DMS153 treated with DMSO at 0.1 percent for 48 hours (cell line): ENCODE results near the gene TRAPPC4.
A peak's percentile ranks its signal among the peaks of the same experiment; 100 is the strongest.
"Not testable (repeated sequence)": the region's sequence is repeated elsewhere in the genome, so short reads cannot be mapped to it uniquely, and the experiment has no call there.

ENCODE experiments used
- DNase-seq: peaks from one replicate; lab custom pipeline; 2025; ENCODE audit not compliant: unreplicated experiment; lab: John Stamatoyannopoulos, UW

Gene TRAPPC4

DNA sequence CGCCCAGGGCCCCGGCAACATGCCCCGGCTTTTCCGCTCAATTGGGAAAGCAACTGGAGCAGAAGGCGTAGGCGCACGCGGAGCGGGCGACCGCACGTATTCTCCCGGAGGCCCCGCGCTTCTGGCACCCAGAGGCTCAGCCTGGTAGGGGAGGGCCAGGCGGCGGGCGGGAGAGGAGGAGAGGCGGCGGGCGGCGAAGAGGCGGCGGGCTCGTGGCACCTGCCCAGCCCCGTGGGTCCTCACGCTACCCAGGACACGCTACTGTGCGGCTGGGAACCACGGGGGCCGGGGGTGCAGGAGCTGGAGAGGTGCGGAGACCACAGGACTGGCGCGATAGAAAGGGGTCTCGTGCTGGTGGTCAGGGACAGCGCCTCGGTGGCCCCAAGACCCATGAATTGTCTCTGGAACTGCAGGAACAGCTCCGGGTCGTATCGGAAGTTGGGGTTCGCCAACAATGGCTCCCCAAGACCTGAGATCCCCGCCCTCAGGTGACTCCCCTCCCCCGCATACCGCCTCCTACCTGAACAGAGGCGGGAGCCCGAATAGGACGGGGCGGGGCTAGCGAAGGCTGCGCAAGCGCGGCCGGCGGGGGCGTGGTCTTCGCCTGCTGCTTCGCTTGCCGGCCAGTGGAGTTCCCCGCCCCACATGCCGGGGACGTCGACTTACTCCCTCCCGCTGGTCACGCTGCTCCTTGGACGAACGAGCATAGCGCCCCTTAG, 11.9 kb downstream of the TRAPPC4 start, which contains the start of gene SLC37A4:
Gene SLC37A4, minus strand, starts transcription at position 549 of the 719 bp plus-strand sequence.
- DNase-seq, result peak; percentile 88

DNA sequence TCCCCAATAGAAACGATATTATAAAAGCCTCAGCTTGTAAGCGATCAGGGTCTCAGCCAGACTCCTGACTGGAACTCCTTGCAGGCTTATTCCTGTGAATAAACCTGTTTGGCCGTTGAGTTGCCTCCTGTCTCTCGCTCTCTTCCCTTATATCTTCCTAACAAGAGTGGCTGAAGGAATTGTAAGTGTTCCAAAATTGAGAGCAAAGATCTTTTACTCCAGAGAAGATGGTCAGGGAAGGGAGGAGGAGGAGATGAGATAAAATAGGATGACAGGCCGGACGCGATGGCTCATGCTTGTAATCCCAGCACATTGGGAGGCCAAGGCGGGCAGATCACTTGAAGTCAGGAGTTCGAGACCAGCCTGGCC, 13.3 kb downstream of the TRAPPC4 start:
- DNase-seq, result no peak

DNA sequence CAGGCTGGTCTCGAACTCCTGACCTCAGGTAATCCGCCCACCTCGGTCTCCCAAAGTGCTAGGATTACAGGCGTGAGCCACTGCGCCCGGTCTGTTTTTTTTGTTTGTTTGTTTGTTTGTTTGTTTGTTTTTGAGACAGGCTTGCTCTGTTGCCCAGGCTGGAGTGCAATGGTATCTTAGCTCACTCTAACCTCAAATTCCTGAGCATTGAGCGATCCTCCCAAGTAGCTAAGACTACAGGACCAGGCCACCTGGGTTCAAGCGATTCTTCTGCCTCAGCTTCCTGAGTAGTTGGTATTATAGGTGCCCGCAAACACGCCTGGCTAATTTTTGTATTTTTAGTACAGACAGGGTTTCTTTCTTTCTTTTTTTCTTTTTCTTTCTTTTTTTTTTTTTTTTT, 14.9 kb downstream of the TRAPPC4 start:
- not testable (repeated sequence) for DNase-seq

DNA sequence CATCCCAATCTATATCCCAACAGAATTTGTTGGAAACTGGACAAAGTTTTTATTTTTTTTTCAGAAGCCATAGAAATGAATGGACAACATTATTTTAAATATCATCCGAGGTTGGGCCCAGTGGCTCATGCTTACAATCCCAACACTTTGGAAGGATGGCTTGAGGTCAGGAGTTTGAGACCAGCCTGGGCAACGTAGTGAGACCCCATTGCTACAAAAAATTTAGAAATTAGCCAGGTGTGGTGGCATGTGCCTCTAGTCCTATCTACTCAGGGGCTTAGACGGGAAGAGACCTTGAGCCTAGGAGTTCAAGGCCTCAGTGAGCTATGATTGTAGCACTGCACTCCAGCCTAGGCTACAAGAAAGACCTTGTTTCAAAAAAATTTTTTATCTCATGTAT, 16.2 kb downstream of the TRAPPC4 start:
- no peak for DNase-seq

DNA sequence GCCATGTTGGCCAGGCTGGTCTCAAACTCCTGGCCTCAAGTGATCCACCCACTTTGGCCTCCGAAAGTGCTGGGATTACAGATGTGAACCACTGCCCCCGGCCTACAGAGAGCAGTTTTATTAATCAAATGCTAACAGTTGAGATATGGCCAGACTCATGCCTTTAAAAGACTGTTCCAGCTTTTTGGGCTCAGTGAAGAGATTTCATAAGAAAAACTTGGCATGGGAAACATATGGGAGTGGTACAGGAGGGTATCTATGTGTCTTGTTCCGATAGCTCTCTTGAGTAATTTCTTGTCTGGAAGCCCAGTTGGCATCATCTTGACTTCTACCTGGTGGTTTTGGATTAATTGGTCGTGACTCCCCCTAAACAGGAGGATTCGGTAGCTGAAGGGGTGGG, 20.3 kb downstream of the TRAPPC4 start:
- DNase-seq, result no peak

DNA sequence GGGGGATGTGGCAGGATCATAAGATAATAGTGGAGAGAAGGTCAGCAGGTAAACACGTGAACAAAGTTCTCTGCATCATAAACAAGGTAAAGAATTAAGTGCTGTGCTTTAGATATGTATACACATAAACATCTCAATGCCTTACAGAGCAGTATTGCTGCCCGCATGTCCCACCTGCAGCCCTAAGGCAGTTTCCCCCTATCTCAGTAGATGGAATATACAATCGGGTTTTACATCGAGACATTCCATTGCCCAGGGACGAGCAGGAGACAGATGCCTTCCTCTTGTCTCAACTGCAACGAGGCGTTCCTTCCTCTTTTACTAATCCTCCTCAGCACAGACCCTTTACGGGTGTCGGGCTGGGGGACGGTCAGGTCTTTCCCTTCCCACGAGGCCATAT, 20.9 kb downstream of the TRAPPC4 start:
- DNase-seq, result not testable (repeated sequence)

DNA sequence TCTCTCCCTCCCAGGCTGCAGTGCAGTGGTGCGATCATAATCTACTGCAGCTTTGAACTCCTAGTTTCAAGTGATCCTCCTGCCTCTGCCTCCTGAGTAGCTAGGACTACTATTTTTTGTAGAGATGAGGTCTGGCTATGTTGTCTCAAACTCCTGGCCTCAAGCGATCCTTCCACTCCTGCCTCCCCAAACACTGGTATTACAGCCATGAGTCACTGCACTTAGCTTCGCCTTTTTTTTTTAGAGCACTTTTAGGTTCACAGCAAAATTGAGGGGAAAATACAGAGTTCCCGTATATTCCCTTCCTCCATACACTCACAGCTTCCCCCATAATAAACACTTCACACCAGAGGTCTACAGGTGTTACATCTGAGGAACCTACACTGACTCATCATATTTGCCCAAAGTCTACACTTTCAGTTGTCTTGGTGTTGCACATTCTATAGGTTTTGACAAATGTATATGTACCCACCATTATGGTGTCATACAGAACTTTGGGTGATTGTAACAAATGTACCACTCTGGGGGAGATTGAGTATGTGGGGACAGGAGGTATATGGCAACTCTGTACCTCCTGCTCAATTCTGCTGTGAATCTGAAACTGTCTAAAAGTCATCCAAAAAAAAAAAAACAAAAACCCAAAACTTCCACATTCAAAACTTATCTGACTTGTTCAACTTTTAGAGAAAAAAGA, 23.4 kb downstream of the TRAPPC4 start:
- no peak for DNase-seq

DNA sequence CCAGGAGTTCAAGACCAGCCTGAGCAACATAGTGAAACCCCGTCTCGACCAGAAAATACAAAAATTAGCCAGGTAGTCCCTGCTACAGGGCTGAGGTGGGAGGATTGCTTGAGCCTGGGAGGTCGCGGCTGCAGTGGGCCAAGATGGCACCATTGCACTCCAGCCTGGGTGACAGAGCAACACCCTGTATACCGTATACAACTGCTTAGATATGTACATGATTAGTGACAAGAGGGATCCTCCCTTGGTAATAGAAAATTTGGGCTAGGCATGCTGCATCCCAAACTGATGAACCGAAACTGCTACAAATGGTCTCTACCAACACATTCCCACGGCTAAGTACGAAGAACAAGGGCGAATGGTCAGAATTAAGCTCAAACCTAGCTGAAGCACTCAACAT, 24.4 kb downstream of the TRAPPC4 start:
- DNase-seq, result no peak

DNA sequence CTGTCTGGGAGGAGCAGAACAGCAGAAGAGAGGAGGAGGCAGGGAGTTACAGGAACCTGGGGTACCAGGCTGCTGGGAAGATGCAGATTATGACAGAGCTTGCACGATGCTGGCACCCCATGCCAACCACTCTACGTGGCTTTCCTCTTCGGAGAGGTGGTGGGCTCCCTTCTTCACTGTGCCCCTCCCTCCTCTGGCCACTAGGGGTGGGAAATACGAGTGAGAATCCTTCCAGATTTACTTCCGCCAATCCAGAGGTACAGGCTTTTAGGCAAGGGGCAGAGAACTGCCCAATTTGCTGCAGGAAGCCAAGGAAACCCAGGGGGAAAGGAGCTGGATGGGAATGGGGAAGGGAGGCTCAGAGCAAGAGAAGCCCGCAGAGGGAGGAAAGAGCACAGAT, 26.1 kb downstream of the TRAPPC4 start:
- DNase-seq, result no peak

DNA sequence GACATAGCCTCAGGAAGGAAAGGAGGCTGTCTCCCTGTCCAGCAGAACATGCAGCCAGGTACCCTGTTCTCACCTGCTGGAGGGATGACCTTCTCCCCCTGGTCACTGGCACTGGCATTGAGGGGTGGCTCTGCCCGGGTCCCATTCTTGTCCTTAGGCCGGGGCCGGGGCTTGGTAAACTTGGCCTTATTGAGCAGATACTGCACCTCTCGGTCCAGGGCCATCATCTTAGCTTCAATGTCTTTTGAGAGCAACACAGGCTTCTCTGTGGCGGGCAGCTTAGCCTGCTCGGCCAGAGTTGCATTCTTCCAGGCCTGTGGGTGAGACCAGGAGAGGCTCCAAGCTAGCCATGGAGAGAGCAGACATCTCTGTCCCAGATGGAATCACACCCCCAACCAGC, 27.9 kb downstream of the TRAPPC4 start:
- no peak for DNase-seq

DNA sequence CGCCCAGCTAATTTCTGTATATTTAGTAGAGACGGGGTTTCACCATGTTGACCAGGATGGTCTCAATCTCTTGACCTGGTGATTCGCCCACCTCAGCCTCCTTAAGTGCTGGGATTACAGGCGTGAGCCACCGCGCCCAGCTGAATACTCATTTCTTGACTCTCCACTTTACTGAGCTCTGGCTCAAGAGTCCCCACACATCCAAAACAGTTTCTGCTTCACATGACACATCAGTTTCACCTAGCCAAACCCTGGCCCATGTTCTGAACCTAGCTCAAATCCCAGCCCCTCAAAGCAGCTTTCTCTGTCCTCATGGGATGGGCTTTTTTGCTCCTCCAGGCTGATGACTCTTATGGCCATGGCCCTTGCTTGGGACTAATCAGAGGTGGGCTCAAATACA, 28.6 kb downstream of the TRAPPC4 start:
- no peak for DNase-seq

DNA sequence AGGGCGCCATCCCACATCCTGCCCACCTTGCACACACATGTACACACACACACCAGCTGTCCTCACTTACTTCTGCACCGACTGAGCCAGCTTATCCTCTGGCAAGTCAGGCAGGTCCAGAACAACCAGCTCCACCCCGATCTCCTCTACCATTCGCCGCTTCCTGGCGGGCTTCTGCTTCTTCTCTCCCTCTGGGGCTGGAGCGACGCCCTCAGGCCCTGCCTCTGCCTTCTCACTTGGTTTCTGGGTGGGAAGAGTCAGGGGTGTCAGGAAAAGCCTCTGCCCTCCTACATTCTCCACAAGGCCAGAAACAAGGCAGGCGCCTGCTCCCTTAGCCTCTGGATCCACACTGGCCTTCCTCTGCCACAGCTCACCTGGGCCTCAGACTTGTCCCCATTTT, 30.1 kb downstream of the TRAPPC4 start:
- DNase-seq, result no peak

DNA sequence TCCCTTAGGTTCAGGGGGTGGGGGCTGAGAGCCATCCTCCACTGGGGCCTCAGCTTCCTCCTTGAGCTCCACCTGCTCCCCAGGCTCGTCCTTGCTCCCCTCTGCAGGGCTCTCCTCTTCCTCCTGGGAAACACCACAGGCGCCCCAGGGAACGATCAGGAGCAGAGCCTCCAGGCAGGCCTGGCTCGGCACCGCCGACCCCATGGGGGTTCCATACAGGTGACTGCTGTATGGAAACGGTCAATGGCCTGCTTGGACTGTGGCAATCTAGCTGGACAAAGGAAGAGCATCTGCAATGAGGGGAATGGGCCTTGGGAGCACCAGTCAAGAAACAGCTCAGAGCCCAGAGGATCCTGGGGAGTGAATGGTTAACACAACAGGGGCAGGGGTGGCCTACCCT, 30.5 kb downstream of the TRAPPC4 start:
- DNase-seq, result no peak

DNA sequence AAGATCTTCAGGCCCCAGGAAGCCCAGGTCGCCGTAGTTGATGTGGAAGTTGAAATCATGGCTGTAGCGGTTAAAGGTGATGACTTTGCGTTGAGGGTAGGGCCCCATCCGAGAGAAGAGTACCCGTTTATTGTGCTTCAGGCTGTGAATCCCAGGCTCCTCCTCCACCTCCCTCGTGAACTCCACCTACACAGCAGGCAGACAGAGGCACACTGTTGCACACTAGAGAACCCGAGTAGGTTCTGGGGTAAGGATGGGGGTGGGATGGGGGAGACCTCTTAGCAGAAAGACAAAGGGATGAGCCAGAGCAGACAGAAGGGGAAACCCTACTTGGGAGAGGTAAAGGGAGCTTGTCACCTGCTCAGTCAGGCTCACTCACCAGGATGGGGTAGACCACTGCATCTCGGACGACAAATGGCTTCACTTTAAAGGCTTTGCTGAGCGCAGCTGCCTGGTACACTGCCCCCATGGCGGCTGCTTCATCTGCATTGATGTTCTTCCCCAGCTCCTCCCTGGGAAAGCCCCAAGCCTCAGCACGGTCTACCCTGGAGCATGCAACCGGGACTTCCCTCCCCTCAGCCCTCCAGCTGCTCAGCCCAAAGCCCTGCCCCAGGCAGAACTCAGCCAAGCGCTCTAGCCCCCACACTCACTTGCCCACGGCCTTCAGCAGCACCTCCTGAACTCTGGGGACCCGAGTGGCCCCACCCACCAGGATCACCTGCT, 33.0 kb downstream of the TRAPPC4 start:
- no peak for DNase-seq

DNA sequence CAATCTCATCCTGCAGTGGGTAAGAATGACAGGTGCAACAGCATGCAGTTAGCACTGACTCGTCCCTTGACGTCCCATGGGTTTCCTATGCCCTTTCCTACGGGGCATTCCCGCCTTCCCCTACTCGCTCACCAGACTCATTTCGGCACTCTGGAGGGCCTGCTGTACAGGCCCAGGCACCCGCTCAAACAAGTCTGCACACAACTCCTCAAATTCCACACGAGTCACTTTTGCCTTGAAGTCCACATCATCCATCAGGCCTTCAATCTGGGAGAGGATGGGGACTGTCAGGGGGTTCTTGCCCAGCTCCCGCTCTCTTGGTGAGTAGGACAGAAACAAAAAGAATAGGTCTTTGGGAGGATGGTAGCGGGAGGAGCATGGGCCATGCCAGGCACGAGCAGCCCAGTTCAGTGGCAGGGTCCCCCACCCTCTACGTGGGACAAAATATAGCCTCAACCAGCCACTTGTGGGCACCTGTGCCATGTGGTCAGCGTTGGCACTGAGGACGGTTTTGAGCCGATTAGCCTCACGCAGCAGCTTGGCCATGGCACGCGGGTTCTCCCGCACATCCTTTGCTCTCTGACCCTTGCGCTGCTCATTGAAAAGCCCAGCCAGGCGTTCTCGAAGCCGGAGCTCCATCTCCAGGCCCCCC, 33.7 kb downstream of the TRAPPC4 start:
- no peak for DNase-seq

DNA sequence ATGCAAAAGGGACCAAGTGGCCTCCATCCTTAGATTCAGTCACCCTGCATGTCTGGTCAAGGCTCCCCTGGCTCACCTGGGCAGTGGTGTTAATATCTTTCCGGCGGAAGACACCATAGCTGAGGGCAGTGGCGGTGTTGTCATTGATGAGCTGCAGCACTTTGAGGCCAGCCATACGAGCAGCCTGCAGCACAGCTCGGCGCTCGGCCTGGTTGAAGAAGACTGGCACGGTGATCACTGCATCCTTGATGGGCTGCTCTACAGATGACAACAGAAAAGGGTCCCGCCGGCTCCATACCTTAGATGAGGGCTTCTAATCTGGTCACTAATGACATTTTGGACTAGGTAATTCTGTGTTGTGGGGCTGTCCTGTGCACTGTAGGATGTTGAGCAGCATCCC, 35.9 kb downstream of the TRAPPC4 start:
- no peak for DNase-seq

DNA sequence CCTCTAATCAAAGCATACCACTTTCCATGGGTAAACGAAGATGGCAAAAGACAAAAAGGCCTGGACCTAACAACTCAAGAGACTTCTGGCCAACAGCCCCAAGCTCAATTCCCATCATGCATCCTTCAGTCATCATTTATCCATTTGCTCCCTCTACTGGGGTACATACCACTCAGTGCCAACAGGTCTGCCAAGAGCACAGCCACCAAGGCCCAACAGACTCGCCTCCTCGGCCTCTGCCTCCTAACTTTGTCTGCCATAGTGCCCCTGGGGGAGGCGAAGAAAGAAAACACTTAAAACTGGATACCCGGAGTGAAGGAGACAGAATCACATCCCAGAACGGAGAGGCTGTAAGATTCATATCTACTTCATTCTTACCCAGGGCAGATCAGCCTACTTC, 37.3 kb downstream of the TRAPPC4 start:
- no peak for DNase-seq

DNA sequence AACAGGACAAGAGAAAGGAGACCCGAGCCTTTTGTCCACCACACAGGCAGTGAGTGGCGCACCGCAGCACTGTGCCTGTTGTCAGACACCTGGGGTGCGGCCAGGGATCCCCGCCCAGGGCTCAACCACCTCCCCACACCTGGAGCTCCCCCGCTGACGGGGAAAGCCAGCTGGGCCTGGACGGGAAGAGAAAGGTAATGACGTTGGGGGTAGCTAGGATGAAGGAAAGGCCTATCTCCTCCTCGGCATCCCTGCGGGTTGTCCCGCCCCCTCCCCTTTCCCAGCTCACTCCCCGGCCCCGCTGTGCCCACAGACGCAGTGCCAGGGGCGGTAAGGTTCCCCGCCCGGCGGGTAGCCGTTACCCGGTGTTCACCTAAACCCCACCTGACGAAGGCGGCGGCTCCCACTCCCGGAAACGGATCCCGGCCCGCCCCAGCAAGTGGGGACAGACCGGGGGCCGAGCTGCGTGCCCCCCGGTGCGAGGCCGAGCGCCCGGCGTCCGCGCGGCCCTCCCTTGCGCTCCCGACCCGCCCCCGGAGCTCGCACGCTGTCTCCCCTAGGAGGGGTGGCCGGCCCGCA, 37.9 kb downstream of the TRAPPC4 start:
- DNase-seq, result no peak

DNA sequence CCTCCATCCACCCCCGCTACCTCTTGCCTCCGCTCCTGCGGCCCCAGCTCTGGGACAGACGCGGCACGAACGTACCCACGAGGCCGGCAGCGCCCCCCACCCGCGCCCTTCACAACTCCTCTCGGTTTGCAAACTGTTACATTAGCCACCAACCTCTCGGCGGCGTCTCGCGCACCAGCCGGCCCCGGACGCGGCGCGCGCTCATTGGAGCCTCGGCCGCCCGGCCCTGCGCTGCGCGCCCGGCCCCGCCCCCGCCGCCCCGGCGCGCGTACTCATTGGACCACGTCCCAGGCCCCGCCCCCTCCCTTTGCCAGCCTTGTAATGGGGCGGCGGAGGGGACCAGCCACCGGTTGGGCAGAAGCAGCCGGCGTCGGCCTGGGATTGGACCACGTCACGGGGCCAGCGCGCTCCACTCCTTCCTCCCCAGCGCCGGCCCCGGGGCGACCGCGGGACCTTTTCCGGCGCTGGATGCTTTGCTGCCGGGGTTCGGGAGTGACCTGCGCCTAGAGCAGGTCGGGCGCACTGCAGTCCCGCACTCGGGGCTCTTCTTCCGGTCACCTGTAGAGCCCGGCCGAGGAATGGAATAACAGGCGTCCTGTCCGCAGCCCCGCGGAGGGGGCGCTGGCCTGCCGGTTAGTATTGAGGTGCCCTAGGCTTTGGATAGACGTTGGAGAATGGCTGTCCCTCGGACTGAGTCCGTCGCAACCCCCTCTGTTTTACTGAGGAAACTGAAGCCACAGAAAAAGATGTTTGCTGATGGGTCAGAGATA, 38.6 kb downstream of the TRAPPC4 start, which contains the start of gene HYOU1:
Gene HYOU1, minus strand, starts transcription at position 206 of the 770 bp plus-strand sequence. CDS start 1,045 bp downstream, outside the sequence.
- peak; percentile 77 for DNase-seq

DNA sequence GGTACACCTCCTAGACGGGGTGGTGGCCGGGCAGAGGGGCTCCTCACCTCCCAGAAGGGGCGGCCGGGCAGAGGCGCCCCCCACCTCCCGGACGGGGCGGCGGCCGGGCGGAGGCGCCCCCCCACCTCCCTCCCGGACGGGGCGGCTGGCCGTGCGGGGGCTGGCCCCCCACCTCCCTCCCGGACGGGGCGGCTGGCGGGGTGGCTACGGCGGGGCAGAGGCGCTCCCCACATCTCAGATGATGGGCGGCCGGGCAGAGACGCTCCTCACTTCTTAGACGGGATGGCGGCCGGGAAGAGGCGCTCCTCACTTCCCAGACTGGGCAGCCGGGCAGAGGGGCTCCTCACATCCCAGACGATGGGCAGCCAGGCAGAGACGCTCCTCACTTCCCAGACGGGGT, 40.6 kb downstream of the TRAPPC4 start:
- not testable (repeated sequence) for DNase-seq
